Measurements from ENCODE around the gene PGK2.
"Not testable (repeated sequence)": the region's sequence is repeated elsewhere in the genome, so short reads cannot be mapped to it uniquely, and the experiment has no call there.

The PGK2 gene

DNA sequence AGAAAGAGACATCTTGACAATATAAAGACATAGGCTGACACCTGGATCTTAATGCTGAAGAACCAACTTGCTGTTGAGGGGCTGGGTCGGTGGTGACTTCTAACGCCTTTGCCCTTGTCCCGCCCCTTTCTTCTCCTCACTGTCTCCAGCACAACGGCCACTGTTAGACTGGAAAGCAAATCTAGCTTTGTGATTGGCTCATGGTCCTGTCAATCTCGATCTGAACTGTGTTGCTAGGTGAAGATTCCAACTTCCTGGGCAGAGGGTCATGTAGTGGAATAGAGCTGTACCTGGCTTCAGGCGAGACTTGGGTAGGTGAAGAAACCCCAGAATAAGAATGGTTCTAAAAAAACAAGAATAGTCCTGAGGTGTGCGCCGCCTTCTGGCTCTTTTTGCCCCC, at the start of gene PGK2:
TSS of gene PGK2 (minus strand) at position 110 of the 400 bp plus-strand sequence. CDS start at position 12, 98 bp downstream.
- no peak for DNase-seq

DNA sequence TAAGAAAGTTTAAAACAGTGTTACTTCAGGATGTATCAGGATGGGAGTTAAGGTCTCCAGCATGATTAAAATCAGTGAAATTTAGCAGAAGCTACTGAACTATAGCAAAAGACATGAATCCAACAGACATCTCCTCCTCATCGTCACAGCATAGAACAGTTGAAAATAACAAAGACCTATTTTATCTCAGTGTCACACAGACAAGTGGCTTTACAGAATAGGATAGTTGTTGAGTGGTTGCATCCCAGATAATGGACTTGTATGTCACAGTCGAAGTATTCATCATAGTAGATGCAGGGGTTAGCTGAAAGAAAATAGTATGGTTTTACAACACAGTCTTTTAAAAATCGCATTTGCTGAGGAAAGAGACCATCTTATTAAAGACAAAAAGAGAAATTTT, 48.1 kb upstream of the PGK2 start:
- DNase-seq, result no peak

- DNase-seq, result no peak
Observed at GRCh38 chr6:49833386-49833785, 46.3 kb upstream of the PGK2 start.

GRCh38 chr6:49826743-49827406, 39.8 kb upstream of the PGK2 start:
- DNase-seq, result no peak

DNA sequence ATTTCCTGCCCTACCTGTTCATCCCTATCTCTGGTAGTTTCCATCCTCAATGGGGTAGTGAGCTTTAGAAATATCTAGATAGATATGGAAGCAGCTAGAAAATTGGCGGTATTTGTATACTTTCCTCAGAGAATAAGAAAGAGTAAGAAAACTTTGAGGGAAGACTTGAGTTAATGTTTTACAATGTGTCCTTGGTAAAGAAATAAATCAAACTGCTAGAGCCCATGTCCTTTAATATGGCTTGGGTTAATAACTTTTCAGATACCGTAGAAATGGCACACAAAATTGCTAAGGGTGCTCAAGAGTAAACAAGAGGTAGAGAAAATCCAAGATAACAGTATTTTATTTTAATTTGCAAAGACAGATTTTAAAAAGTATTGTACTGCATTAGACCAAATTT, 28.1 kb upstream of the PGK2 start:
- no peak for DNase-seq

GRCh38 chr6:49813248-49813647, 26.2 kb upstream of the PGK2 start:
- no peak for DNase-seq

- DNase-seq, result no peak
Observed at GRCh38 chr6:49806145-49806544, 19.1 kb upstream of the PGK2 start.

DNA sequence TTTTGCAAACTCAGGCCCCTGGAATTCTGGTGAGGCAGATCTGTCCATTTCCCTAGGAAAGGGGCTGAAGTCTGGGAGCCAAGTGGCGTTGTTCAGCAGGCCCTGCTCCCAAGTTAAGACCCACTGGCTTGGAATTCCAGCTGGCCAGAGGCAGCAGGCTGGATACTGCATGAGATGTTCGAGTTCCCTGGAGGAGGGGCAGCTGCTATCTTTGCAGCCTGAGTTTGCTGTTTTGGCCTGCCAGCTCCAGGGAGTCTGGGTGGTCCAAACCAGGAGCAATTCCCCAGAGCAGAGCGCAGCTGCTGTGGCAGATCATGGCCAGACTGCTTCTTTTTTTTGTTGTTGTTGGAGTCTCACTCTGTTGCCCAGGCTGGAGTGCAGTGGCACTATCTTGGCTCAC, 18.2 kb upstream of the PGK2 start:
- DNase-seq, result no peak

DNA sequence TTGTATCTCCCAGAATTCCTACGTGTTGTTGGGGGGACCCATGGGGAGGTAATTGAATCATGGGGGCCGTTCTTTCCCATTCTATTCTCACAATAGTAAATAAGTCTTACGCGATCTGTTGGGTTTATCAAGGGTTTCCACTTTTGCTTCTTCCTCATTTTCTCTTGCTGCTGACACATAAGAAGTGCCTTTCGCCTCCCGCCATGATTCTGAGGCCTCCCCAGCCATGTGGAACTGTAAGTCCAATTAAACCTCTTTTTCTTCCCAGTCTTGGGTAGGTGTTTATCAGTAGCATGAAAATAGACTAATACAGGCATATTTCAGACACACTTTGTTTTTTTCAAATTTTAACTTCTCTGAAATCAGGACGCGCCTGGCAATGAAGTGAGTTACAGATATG, 14.4 kb upstream of the PGK2 start:
- no peak for DNase-seq

DNA sequence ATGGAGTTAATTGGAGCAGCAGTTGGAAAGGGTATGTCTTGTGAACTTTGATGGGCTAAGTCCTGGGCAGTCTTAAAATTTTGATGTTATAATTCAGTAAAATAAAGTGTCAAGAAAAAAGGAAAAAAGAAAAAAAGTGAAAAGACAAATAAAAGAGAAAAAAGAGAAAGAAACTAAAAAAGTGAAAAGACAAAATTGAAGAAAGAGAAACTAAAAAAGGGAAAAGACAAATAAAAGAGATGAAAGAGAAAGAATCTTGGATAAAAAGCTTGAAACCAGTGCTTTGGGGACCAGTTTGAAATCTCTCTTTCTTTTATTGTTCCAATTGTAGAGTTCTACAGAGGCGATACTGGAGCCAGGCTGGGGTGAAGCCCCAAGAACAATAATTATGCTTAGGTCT, 12.0 kb upstream of the PGK2 start:
- no peak for DNase-seq

- not testable (repeated sequence) for DNase-seq
Observed at GRCh38 chr6:49796842-49797455, 9.9 kb upstream of the PGK2 start.

GRCh38 chr6:49790341-49790740, 3.3 kb upstream of the PGK2 start:
- DNase-seq, result no peak

GRCh38 chr6:49784272-49784671, 2.8 kb downstream of the PGK2 start:
- DNase-seq, result no peak

DNA sequence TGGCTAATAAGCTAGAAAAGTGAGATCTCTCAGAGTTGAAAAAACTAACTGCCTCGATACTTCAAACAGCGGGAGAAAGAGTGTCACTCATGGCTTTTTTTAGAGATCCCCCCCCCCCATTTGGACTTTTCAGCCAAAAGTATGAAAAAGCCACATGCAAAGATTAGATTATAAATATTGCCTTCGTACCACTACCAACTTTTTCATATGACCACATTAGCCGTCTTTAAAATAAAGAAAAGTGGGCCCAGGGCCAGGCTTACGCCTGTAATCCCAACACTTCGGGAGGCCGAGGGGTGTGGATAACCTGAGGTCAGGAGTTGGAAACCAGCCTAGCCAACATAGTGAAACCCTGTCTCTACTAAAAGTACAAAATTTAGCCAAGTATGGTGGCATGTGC, 4.4 kb downstream of the PGK2 start:
- DNase-seq, result no peak

GRCh38 chr6:49782293-49782692, 4.8 kb downstream of the PGK2 start:
- DNase-seq, result no peak

- DNase-seq, result no peak
Observed at GRCh38 chr6:49776444-49776843, 10.6 kb downstream of the PGK2 start.

DNA sequence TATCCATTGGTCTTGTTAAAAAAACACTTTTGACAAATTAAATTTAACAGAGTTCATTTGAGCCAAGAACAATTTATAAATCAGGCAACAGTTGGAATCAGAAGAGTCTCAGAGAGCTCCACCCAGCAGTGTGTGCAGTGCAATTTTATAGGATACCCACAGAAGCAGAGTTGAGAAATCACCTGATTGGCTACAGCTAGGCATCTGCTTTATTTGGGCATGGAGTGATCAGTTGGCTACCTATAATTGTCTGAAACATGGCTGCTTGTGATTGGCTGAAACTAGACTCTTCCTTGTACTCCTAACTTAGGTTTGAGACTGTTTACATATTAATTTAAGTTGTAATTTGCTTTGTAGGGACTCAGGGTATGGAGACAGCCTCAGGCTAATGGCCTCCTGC, 12.0 kb downstream of the PGK2 start:
- DNase-seq, result no peak

GRCh38 chr6:49772285-49772684, 14.8 kb downstream of the PGK2 start:
- DNase-seq, result no peak

GRCh38 chr6:49766762-49767161, 20.3 kb downstream of the PGK2 start:
- DNase-seq, result no peak

DNA sequence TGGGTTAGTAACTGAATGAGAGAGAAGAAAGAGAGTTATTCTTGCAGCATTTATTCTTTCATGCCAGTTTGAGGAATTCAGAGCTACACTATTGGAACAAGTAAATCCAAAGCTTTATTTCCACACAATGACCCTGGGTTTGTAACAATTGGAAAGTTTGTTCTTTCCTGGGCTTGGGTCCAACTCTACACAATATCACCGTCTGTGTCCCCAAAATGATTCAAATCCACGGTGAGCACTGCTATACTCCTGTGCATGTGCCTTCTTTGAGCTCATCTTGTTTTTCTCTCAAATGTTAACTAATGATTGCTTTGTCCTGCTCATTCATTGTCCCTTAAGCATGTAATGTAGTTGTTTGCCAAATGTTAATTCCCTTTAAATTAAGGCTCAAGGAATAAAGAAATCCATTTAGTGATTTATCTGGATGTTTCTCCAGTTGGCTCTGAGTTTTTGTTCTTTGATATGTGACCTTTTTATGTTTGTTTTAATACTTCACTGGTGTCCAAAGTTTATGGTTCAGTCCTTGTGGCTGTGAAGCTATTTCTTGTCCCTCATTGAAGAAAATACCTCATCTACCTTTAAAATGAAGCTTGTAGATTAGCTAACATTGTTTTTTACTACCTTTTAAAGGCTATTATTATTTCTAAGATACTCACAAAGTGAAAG, 22.4 kb downstream of the PGK2 start:
- no peak for DNase-seq

DNA sequence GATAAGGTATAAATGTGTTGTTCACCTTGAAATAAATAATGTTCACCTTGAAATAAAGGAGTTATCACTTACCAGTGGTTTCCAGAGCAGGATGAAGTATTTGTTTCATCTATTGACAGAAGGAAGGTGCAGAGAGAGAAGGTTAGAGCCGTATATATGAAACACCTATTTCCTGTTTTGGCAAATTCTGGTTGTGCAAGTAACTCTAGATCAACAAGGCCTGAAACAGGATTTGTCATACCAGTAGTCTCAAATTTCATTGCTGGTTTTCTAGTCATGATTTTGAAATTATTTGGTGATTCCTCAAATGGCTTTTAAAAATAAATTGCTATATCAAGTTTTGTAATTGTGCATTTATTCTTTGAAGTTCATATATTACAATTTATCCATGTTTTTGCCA, 42.8 kb downstream of the PGK2 start, which contains the start of gene CRISP3:
TSS of gene CRISP3 (minus strand) at position 130 of the 400 bp plus-strand sequence. CDS start at position 109, 21 bp downstream.
- no peak for DNase-seq

DNA sequence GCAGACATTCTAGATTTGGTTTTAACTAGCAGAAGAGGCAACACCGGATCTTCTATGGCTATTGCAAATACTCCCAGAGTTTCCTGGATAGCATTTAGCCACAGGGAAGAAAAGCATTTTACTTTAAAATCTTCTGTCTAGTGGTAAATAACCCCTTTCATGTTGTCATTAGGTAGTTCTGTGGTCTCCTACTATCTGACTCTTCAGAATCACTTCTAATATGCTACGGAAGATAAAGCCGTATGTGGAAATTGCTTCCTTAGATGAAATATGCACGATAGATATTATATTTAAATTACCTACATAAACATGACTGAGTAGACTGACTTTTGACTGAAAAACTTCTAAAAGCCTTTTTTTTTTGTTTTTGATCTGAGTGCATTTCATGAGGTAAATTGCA, 43.7 kb downstream of the PGK2 start:
- no peak for DNase-seq

DNA sequence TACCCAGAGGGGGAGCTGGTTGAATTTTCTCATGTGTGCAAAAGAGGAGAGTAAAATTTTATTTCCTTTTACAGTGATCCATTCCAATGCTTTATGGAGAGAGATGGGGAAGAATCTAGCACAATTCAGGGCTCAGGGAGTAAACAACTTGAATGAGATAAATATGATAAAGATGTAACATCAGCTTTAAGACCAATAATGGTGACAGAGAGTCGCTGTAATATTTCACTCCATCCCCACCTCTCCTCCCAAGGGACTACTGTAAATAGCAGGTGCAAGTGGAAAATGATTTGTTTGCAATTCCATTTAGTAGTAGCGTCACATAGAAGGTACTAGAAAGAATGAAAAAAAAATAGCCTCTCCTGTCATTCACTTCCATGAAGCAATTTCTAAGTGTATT, 47.7 kb downstream of the PGK2 start:
- DNase-seq, result no peak

DNA sequence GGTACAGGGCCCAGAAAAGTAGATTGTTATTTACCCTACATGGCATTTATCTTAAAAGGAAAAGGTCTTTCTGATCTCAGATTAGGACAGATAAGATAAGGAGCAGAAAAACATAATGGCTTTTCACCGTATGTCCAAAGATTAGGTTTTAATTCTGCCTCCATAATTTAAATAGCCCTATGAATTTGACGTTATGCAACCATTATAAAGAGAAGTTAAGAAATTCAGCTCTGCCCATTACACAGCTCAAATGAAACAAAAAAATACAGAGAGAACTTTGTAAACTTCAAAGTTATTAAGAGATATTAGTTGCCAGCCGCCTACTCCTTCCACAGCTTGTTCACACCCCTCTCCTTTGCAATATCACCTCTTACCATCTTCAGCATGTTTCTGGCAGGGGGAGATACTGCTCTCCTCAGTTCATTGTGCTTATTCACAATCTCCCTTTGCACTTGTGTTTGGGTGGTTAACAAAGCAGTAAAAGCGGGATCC, 51.0 kb downstream of the PGK2 start:
- DNase-seq, result no peak
